HCT116 (cell line): ENCODE results near the gene KCTD15. TPM values are rescaled to one million over a fixed set of nuclear protein-coding genes. Genes with fewer than 3 reads are reported as not detected.

Experiments
- ATAC-seq: fragments of 200-7000 bp; cut with Tn5 transposase; 2 replicates; pipeline ENCODE4 v1.9.1; 2020; ENCODE audit warnings: mild to moderate bottlenecking, moderate library complexity
- BruUV-seq: library from RNA; stranded (reverse); fragments of 400-500 nt; replicated peaks from 2 replicates; lab custom pipeline; 2021; lab: Mats Ljungman, UMichigan
- CTCF ChIA-PET: fragments of 300-600 bp; sonication (Branson Sonifier 250); formaldehyde crosslinking; loops from one replicate; lab custom pipeline; 2021; ENCODE audit warnings: antibody characterized with exemption; lab: Charles Lee
- POLR2A ChIA-PET: fragments of 300-600, 350-600 bp; sonication (Branson Sonifier 250); formaldehyde crosslinking; loops from one replicate; lab custom pipeline; 2021; ENCODE audit warnings: antibody characterized with exemption; lab: Charles Lee
- RAD21 ChIA-PET, 2 experiments: fragments of 300-600 bp; sonication (Branson Sonifier 250); formaldehyde crosslinking; loops; one replicate each; lab custom pipeline; 2023; ENCODE audit warnings: low total read pairs in 2 of 2; ENCODE audit not compliant: uncharacterized antibody in 2 of 2, unreplicated experiment in 2 of 2, low non-redundant PET in 1 of 2; lab: Charles Lee
- DNase-seq: peaks from one replicate; pipeline ENCODE4 v3.0.0-alpha.2; 2010; ENCODE audit warnings: low read depth, low spot score
- H2AFZ ChIP-seq: fragments of 200-600 bp; shearing (Covaris generic), sonication (generic); 2 replicates; pipeline ENCODE4 v1.6.1; 2017; ENCODE audit warnings: low read depth, mixed run types, mixed read lengths, antibody characterized with exemption, low read length; ENCODE audit not compliant: poor library complexity, severe bottlenecking
- H3K27ac ChIP-seq: 2 replicates; pipeline ENCODE4 v1.5.1; 2012; ENCODE audit warnings: low read depth, low read length
- H3K27me3 ChIP-seq: fragments of 200-600 bp; sonication (generic); 2 replicates; pipeline ENCODE4 v1.6.1; 2016; ENCODE audit warnings: mixed run types, low read length, mixed read lengths; ENCODE audit not compliant: insufficient read depth
- H3K36me3 ChIP-seq, 2 experiments: fragments of 200-500 bp in 1 of 2; fragments of 200-600 bp in 1 of 2; sonication (Bioruptor generic) in 1 of 2; sonication (generic) in 1 of 2; 2 replicates each; pipeline versions ENCODE4 v1.5.1 to v1.6.1; 2014 to 2016; ENCODE audit warnings: low read length in 2 of 2, inconsistent platforms in 1 of 2, mixed read lengths in 1 of 2, mixed run types in 1 of 2; ENCODE audit not compliant: insufficient read depth in 2 of 2, control insufficient read depth in 1 of 2
- H3K4me1 ChIP-seq, 2 experiments: fragments of 200-600 bp in 1 of 2; sonication (generic) in 1 of 2; 2 replicates each; pipeline versions ENCODE4 v1.5.1 to v1.6.1; 2012 to 2017; ENCODE audit warnings: low read length in 2 of 2, inconsistent platforms in 1 of 2, mild to moderate bottlenecking in 1 of 2, mixed read lengths in 1 of 2, mixed run types in 1 of 2, moderate library complexity in 1 of 2; ENCODE audit not compliant: insufficient read depth in 2 of 2, control insufficient read depth in 1 of 2
- H3K4me2 ChIP-seq: fragments of 200-600 bp; sonication (generic); 2 replicates; pipeline ENCODE4 v1.6.1; 2017; ENCODE audit warnings: mixed run types, low read length, mixed read lengths
- H3K4me3 ChIP-seq, 2 experiments: fragments of 200-600 bp in 1 of 2; sonication (generic) in 1 of 2; replicated peaks in 1 of 2; 2 replicates each; pipeline ENCODE4 v1.5.1; 2011 to 2016; ENCODE audit warnings: low read length in 2 of 2, control low read depth in 1 of 2, low read depth in 1 of 2, mild to moderate bottlenecking in 1 of 2, mixed read lengths in 1 of 2, mixed run types in 1 of 2
- H3K79me2 ChIP-seq: fragments of 200-600 bp; sonication (generic); 2 replicates; pipeline ENCODE4 v1.6.1; 2017; ENCODE audit warnings: mild to moderate bottlenecking, mixed run types, low read length, moderate library complexity, mixed read lengths; ENCODE audit not compliant: insufficient read depth
- H3K9ac ChIP-seq: fragments of 200-600 bp; sonication (generic); 2 replicates; pipeline ENCODE4 v1.6.1; 2016; ENCODE audit warnings: low read length, mixed read lengths
- H3K9me2 ChIP-seq: fragments of 200-600 bp; sonication (generic), shearing (Covaris generic); 2 replicates; pipeline ENCODE4 v1.6.1; 2017; ENCODE audit warnings: mixed run types, mild to moderate bottlenecking, moderate library complexity; ENCODE audit not compliant: insufficient read depth
- H3K9me3 ChIP-seq, 2 experiments: fragments of 200-500 bp in 1 of 2; fragments of 200-600 bp in 1 of 2; sonication (Bioruptor generic) in 1 of 2; sonication (generic) in 1 of 2; 2 replicates each; pipeline ENCODE4 v1.6.1; 2014 to 2017; ENCODE audit warnings: low read length in 2 of 2, mixed read lengths in 2 of 2, inconsistent platforms in 1 of 2, low read depth in 1 of 2, mild to moderate bottlenecking in 1 of 2, mixed run types in 1 of 2, moderate library complexity in 1 of 2; ENCODE audit not compliant: control insufficient read depth in 1 of 2, insufficient read depth in 1 of 2
- H4K20me1 ChIP-seq: fragments of 200-600 bp; sonication (generic), shearing (Covaris generic); 2 replicates; pipeline ENCODE4 v1.6.1; 2017; ENCODE audit warnings: mixed run types, mild to moderate bottlenecking, moderate library complexity; ENCODE audit not compliant: insufficient read depth
- EGR1 ChIP-seq: IDR thresholded peaks from 2 replicates; pipeline ENCODE4 v1.6.1; 2012; ENCODE audit warnings: low read depth
- JUND ChIP-seq: IDR thresholded peaks from 2 replicates; pipeline ENCODE4 v1.6.1; 2012
- ZFX ChIP-seq: fragments of 450-650 bp; IDR thresholded peaks from 2 replicates; pipeline ENCODE4 v1.6.1; 2017
- intact Hi-C: fragments of 100-400 bp; cut with micrococcal nuclease; formaldehyde crosslinking; loops from 2 replicates; pipeline ENCODE4 v1.10.0; 2022
- total RNA-seq: library from RNA; stranded (reverse); gene quantifications from one replicate; pipeline ENCODE4 v1.2.1, GENCODE V29; 2021; ENCODE audit not compliant: unreplicated experiment
- TF ChIP-seq, protein P1 (sequence below): IDR thresholded peaks from 2 replicates; pipeline ENCODE4 v1.6.1; 2012; ENCODE audit warnings: low read depth

KCTD15 gene
- total RNA-seq, 1 experiment from 2014 or later = 29.2 TPM

DNA sequence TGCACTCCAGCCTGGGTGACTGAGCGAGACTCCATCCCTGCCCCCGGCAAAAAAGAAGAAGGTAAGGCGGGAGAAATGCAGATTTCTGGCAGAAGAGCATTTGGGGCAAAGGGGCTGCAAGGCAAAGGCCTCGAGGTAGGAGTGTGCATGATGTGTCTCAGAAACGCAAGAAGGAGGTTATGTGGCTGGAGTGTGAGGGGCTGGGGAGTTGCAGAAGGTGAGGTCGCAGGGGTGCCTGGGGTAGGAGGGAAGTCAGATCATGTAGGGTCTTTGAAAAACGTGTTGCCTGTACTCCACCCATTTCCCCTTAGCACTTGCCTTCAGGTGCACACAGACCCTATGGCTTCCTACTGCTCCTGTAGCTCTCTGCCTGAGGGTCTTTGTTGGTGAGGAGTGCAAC, 29.9 kb downstream of the KCTD15 start (continued):
- TF ChIP-seq, protein P1, sequence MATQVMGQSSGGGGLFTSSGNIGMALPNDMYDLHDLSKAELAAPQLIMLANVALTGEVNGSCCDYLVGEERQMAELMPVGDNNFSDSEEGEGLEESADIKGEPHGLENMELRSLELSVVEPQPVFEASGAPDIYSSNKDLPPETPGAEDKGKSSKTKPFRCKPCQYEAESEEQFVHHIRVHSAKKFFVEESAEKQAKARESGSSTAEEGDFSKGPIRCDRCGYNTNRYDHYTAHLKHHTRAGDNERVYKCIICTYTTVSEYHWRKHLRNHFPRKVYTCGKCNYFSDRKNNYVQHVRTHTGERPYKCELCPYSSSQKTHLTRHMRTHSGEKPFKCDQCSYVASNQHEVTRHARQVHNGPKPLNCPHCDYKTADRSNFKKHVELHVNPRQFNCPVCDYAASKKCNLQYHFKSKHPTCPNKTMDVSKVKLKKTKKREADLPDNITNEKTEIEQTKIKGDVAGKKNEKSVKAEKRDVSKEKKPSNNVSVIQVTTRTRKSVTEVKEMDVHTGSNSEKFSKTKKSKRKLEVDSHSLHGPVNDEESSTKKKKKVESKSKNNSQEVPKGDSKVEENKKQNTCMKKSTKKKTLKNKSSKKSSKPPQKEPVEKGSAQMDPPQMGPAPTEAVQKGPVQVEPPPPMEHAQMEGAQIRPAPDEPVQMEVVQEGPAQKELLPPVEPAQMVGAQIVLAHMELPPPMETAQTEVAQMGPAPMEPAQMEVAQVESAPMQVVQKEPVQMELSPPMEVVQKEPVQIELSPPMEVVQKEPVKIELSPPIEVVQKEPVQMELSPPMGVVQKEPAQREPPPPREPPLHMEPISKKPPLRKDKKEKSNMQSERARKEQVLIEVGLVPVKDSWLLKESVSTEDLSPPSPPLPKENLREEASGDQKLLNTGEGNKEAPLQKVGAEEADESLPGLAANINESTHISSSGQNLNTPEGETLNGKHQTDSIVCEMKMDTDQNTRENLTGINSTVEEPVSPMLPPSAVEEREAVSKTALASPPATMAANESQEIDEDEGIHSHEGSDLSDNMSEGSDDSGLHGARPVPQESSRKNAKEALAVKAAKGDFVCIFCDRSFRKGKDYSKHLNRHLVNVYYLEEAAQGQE = no peak
- no peak for TF ChIP-seq ZFX
- no peak for TF ChIP-seq EGR1

DNA sequence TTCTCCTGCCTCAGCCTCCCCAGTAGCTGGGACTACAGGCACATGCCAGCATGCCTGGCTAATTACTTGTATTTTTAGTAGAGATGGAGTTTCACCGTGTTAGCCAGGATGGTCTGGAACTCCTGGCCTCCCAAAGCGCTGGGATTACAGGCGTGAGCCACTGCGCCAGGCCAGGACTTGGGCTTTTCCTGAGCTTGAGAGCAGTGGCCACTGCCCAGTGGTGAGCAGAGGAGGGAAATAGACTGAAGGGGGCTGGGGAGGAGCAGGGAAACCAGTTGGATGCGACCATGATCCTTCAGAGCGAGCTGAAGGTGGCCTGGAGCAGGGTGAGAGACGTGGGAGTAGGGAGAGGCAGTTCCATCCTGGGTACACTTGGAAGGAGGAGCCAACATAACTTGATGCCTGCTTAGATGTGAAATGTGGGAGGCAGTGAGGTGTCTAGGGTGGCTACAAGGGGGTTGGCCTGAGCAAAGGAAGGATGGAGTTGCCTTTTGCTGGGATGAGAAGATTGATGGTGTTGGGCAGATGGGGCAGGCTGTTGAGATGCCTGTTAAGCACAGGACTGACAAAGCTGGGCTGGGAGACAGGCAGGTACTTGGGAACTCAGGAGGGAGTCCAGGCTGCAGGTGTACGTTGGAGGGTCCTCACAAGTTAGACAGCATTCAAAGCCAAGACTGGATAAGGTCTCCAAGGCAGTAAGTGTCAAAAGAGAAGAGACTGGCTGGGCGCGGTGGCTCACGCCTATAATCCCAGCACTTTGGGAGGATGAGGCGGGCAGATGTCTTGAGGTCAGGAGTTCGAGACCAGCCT, 31.8 kb downstream of the KCTD15 start:
- H3K4me1 ChIP-seq = no peaks in the 10 kb centered on the region
- H3K9me3 ChIP-seq = no peaks in the 10 kb centered on the region
- no peaks in the 10 kb centered on the region for H3K9me2 ChIP-seq
- TF ChIP-seq JUND = no peak
- no peak overlapping the region for H2AFZ ChIP-seq
- no peaks in the 10 kb centered on the region for H4K20me1 ChIP-seq
- DNase-seq = no peak
- CTCF ChIA-PET = no interaction called here
- POLR2A ChIA-PET = no interaction called here
- H3K27me3 ChIP-seq = no peaks in the 10 kb centered on the region
- no peak overlapping the region for H3K27ac ChIP-seq
- no peaks in the 10 kb centered on the region for H3K36me3 ChIP-seq
- no peak overlapping the region for H3K4me2 ChIP-seq
- no peak overlapping the region for H3K4me3 ChIP-seq
- RAD21 ChIA-PET = no interaction called here
- H3K79me2 ChIP-seq = no peaks in the 10 kb centered on the region
- H3K9ac ChIP-seq = no peak overlapping the region
- no peak for ATAC-seq
- BruUV-seq = no TSS peak
- intact Hi-C loops = no loop called here
